ENCODE measurements around the gene NODAL. TPM values are rescaled to one million over a fixed set of nuclear protein-coding genes. Genes with fewer than 3 reads are reported as not detected.
A peak's percentile ranks its signal among the peaks of the same experiment; 100 is the strongest.

NODAL gene
- total and polyA plus RNA-seq, 4 donors, result not detected

GRCh38 chr10:70456164-70456563 is 14.7 kb upstream of the NODAL start:
- TF ChIP-seq CTCF (IDR thresholded peaks at IDR 0.05; ENCODE audit: control extremely low read depth, extremely low read depth), result no peak
- Histone ChIP-seq H3K36me3 (ENCODE audit: control insufficient read depth in 4 of 4, insufficient read depth in 4 of 4, low read length in 4 of 4) (no peaks in the 10 kb centered on the region), H3K4me1 (ENCODE audit: control insufficient read depth in 5 of 5, insufficient read depth in 5 of 5, low read length in 5 of 5) (peaks cover 0 to 14% (median 3%) of the 10 kb centered on the region in 5 donors), H3K9ac (ENCODE audit: insufficient read depth in 1 of 2, low read length in 2 of 2) (no peak overlapping the region), H3K27me3 (ENCODE audit: control insufficient read depth in 3 of 3, insufficient read depth in 3 of 3, low read length in 2 of 3) (peaks cover 0 to 17% (median 0%) of the 10 kb centered on the region in 3 donors), H3K27ac (ENCODE audit: low read depth in 1 of 2, low read length in 1 of 2) (no peak overlapping the region), H3K4me3 (no peak overlapping the region), H3K9me3 (ENCODE audit: control insufficient read depth in 4 of 4, insufficient read depth in 3 of 4, low read length in 3 of 4) (no peaks in the 10 kb centered on the region)
- DNase-seq, result no peak
- 69 to 71% methylated on average over 8 of the region's 8 CpGs for WGBS, 2 donors
- ATAC-seq (ENCODE audit: insufficient read depth, low FRiP score), result no peak

- H3K9ac ChIP-seq (ENCODE audit: insufficient read depth in 1 of 2, low read length in 2 of 2), result no peak overlapping the region
- no peak overlapping the region for H3K4me3 ChIP-seq
- TF ChIP-seq CTCF (IDR thresholded peaks at IDR 0.05; ENCODE audit: control extremely low read depth, extremely low read depth), result no peak
- ATAC-seq (ENCODE audit: insufficient read depth, low FRiP score), result no peak
- no peaks in the 10 kb centered on the region for H3K36me3 ChIP-seq (ENCODE audit: control insufficient read depth in 4 of 4, insufficient read depth in 4 of 4, low read length in 4 of 4)
- H3K27ac ChIP-seq (ENCODE audit: low read depth in 1 of 2, low read length in 1 of 2), result no peak overlapping the region
- WGBS, 2 donors, result 69 to 73% methylated on average over 6 of the region's 6 CpGs
- H3K4me1 ChIP-seq (ENCODE audit: control insufficient read depth in 5 of 5, insufficient read depth in 5 of 5, low read length in 5 of 5), result peaks cover 0 to 13% (median 3%) of the 10 kb centered on the region in 5 donors
- DNase-seq, result peak in 1 of 3 donors; percentile 20
- no peaks in the 10 kb centered on the region for H3K9me3 ChIP-seq (ENCODE audit: control insufficient read depth in 4 of 4, insufficient read depth in 3 of 4, low read length in 3 of 4)
- peaks cover 0 to 17% (median 0%) of the 10 kb centered on the region in 3 donors for H3K27me3 ChIP-seq (ENCODE audit: control insufficient read depth in 3 of 3, insufficient read depth in 3 of 3, low read length in 2 of 3)
Observed at GRCh38 chr10:70455213-70455630, 13.7 kb upstream of the NODAL start.

GRCh38 chr10:70448236-70448635 is 6.8 kb upstream of the NODAL start:
- no peak overlapping the region for H3K27ac ChIP-seq (ENCODE audit: low read depth in 1 of 2, low read length in 1 of 2)
- H3K4me3 ChIP-seq, result no peak overlapping the region
- no peaks in the 10 kb centered on the region for H3K36me3 ChIP-seq (ENCODE audit: control insufficient read depth in 4 of 4, insufficient read depth in 4 of 4, low read length in 4 of 4)
- DNase-seq (no peak), ATAC-seq (ENCODE audit: insufficient read depth, low FRiP score) (no peak)
- no peaks in the 10 kb centered on the region for H3K9me3 ChIP-seq (ENCODE audit: control insufficient read depth in 4 of 4, insufficient read depth in 3 of 4, low read length in 3 of 4)
- WGBS, 2 donors, result 73 to 84% methylated on average over 2 of the region's 2 CpGs
- peaks cover 0 to 10% (median 0%) of the 10 kb centered on the region in 5 donors for H3K4me1 ChIP-seq (ENCODE audit: control insufficient read depth in 5 of 5, insufficient read depth in 5 of 5, low read length in 5 of 5)
- no peak for TF ChIP-seq CTCF (IDR thresholded peaks at IDR 0.05; ENCODE audit: control extremely low read depth, extremely low read depth)
- H3K27me3 ChIP-seq (ENCODE audit: control insufficient read depth in 3 of 3, insufficient read depth in 3 of 3, low read length in 2 of 3), result peaks cover 0 to 2% (median under 1%) of the 10 kb centered on the region in 3 donors
- no peak overlapping the region for H3K9ac ChIP-seq (ENCODE audit: insufficient read depth in 1 of 2, low read length in 2 of 2)

All from lung (tissue), 12 donors.